Measurements from ENCODE around the gene KRTAP1-1.
A peak's percentile ranks its signal among the peaks of the same experiment; 100 is the strongest.
"Not testable (repeated sequence)": the region's sequence is repeated elsewhere in the genome, so short reads cannot be mapped to it uniquely, and the experiment has no call there.

The KRTAP1-1 gene, protein sequence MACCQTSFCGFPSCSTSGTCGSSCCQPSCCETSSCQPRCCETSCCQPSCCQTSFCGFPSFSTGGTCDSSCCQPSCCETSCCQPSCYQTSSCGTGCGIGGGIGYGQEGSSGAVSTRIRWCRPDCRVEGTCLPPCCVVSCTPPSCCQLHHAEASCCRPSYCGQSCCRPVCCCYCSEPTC

DNA sequence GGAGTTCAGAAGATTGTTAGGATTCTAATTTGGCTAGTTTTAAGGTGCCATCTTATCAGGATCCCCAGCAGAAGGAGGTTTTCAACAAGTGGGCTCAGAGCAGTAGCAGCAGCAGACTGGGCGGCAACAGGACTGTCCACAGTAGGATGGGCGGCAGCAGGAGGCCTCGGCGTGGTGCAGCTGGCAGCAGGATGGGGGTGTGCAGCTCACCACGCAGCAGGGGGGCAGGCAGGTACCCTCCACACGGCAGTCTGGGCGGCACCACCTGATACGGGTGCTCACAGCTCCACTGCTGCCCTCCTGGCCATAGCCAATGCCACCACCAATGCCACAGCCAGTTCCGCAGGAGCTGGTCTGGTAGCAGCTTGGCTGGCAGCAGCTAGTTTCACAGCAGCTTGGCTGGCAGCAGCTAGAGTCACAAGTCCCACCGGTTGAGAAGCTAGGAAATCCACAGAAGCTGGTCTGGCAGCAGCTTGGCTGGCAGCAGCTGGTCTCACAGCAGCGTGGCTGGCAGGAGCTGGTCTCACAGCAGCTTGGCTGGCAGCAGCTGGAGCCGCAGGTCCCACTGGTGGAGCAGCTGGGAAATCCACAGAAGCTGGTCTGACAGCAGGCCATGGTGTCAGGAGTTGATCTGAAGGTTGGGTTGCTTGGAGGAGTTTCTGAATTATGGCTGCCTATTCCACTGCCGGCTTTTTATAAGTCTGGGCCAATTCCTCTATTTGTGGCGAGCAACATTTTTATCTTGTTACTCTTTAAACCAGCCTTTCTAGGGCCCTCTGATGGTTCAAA lies at the start of gene KRTAP1-1:
TSS of gene KRTAP1-1 (minus strand) at position 668 of the 789 bp plus-strand sequence. CDS start at position 615, 53 bp downstream.
- DNase-seq, result peak; percentile 23

DNA sequence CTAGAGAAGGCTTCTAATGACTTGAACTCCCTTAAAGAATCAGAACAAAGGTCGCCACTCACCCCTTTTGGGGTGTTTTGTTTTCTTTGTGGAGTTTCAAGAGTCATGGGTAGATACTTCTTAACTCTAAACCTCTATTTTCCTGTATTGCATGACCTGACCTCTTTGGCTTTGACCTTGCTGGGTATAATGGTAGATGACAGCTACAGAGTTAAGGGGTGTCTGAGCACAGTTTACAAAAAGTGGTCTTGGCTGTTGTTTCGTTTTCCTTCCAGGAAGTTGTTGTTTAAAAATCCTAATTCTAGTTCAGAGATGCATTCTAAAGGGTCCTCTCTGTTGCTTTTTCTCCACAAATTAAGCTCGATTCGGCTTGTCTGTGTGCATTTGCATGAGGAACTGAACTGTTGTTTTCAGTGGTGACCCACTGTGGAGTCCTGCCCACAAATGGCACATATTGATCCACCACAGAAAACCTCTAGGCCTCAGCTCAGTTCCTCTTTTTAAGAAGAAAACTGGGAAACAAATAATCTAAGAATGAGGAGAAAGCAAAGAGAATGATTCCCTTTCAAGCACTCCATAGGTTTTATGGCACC lies 47.6 kb upstream of the KRTAP1-1 start:
- not testable (repeated sequence) for DNase-seq

DNA sequence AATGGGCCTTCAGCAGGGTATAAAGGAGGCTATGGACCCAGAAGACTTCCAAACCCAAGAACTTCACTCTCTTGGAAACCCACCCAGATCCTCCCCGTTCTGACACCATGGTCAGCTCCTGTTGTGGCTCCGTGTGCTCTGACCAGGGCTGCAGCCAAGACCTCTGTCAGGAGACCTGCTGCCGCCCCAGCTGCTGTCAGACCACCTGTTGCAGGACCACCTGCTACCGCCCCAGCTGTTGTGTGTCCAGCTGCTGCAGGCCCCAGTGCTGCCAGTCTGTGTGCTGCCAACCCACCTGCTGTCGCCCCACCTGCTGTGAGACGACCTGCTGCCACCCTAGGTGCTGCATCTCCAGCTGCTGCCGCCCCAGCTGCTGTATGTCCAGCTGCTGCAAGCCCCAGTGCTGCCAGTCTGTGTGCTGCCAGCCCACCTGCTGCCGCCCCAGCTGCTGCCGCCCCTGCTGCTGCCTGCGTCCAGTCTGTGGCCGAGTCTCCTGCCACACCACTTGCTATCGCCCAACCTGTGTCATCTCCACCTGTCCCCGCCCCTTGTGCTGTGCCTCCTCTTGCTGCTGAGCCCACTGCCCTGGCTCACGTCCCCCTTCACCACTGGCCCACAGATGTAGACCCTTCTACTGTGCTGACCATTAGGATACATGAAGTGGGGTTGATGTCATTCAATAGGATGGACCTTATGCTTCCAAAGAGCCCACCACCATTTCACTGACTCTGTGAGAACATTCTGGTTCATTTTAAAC lies 43.0 kb upstream of the KRTAP1-1 start, which contains the start of gene KRTAP4-7:
TSS of gene KRTAP4-7 (plus strand) at position 51 of the 757 bp plus-strand sequence. CDS start at position 108, 57 bp downstream.
- DNase-seq, result not testable (repeated sequence)

DNA sequence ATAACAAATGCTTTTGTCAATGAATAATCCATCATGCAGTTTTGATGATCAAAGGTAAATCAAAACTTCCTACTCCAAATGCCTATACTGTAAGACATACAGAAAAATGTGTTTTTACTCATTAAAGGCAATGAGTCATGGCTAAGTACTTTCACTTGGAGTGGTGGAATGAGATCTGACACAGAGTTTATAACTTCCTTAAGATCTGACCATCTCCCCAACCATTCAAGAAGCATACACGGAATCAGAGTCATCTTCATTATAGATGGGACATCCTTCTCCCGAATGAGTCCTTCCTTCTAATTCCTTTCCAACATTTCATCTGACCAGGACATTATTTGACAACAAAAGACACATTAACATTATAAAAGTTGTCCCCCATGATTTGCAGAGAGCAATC lies 42.2 kb upstream of the KRTAP1-1 start:
- not testable (repeated sequence) for DNase-seq

DNA sequence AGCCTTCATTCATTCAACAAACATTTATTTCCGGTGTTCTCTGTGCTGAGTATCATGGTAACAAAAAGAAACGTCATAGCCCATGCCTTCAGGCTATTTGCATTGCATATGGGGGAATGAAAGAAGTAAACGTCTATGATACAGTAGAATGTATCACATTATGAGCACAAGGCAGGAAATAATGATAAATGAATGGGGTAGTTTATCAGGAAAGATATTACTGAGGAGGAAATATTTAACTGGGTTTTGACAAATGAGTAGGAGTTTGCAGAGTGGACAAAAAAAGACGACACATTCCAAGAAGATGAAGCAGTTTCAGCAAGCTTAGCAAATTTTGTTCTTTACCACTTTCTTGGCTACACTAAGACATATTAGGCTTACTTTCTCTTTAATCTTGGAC lies 41.4 kb upstream of the KRTAP1-1 start:
- DNase-seq, result no peak

DNA sequence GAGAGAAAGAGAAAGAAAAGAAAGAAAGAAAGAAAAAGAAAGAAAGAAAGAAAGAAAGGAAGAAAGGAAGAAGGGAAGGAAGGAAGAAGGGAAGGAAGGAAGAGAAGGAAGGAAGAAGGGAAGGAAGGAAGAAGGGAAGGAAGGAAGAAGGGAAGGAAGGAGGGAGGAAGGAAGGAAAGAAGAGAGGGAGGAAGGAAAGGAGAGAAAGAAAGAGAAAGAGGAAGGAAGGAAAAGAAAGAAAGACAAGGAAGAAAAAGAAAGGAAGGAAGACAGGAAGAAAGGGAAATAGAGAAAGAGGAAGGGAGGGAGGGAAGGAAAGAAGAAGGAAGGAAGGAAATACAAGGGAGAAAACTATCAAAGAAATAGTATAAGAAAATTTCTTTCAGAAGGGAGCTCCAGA lies 35.5 kb upstream of the KRTAP1-1 start:
- DNase-seq, result no peak

DNA sequence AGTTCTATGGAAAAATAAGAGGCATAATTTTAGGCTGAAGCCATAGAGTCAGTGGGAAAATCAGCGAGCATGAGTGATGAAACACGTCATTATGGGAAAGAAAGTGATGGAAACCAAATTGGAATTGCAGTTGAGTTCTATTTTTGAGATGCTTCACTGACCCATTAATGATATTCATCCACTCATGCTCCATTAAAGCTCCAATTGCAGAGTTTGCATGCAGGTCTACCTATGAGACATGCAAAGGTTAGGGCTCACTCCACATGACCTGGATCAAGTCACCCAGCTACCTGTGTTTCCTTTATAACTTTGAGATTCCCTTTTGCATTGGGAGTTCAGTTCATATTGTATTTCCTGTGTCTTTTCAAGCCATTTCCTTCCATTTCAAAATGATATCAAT lies 32.4 kb upstream of the KRTAP1-1 start:
- DNase-seq, result no peak

DNA sequence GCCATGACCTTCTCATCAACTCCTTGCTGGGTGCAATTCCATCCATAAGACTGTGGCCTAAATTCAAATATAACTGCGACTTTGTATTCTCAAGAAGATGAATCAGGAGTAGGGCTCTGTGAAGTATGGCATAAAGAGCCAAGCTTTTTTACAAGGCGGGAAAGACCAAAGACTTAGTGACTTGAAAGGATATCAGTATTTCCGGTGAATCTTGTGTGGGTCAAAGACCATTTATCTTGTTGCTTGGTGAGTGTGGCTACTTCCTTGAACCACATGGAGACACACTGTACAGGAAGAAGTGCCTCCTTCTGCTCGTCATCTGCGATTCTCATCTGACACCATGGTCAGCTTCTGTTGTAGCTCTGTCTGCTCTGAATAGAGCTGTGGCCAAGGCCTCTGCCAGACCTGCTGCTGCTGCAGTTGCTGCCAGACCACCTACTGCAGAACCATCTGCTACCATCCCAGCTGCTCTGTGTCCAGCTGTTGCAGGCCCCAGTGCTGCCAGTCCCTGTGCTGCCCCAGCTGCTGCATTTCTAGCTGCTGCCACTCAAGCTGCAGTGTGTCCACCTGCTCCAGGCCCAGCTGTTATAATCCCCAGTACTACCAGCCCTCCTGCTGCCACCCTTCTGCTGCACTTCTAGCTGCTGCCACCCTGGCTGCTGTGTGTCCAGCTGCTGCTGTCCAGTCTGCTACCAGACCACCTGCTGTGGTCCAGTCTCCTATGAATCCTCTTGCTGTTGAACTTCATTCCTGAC lies 30.5 kb upstream of the KRTAP1-1 start:
- no peak for DNase-seq

DNA sequence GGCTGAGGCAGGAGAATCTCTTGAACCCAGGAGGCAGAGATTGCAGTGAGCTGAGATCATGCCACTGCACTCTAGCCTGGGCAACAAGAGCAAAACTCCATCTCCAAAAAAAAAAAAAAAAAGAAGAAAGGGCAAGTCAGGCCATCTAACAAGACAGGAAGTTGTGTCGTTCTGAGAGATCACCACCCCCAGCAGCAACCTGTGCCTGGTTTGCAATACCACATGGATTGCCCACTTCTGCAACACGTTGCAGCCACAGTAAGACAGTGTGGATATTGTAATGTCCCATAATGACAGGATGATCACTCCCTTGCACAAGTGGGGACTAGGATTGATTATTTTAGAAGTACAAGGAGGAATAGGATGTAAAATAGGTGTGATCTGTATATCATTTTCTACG lies 27.8 kb upstream of the KRTAP1-1 start:
- DNase-seq, result no peak

DNA sequence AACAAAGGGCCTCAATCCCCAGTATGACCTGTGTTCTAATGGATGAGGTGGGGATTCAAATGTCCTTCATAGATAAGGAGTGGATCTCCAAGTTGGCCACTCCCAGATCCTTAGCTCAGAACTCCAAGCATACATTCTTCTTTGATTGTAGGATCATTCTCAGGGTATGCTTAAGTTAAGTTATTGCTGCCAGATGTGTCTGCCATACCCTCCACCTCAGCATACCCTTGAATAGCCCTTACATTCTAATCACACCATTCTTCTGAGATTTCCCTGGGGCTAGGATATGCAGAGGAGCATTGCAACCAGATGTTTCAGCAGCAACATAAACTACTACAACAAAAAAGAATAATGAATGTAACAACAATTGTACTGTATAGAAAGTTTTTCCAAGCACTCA lies 26.0 kb upstream of the KRTAP1-1 start:
- DNase-seq, result no peak

DNA sequence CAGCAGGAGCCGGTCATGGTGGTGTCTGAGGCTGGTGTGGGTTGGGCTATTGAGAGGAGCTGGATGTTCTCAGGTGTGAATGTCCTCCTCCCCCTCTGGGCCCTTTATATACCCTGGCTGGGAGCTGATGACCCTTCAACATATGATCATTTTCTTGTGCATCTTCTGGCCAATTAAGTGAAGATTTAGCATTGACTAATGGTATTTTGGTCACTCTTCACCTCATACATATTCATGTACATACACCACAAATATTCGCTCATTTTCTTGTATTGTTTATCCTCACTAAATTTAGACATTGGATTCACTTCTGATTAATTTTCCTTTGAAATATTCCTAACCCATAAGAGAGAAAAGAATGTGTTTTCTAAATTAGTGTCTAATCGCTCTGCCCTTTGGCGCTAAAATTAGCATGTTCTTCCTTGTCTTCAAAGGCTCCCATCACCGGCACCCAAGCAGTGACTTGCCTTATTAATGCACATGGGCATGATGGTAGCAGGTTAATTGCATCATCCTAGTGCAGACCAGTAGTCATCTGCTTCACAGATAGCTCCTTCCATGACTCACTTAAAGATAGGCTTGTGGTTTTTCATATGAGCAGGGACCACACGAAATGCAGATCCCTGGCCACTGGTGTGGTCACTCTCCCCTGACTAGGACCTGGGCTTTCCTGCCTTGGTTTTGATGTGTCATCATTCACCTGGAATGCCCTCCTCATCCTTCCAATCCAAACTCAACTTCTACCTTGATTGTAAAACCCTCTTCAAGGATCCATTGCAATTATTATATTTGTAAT lies 24.8 kb upstream of the KRTAP1-1 start, which contains the start of gene KRTAP2-4:
TSS of gene KRTAP2-4 (minus strand) at position 51 of the 796 bp plus-strand sequence. CDS start at position 17, 34 bp downstream.
- no peak for DNase-seq

DNA sequence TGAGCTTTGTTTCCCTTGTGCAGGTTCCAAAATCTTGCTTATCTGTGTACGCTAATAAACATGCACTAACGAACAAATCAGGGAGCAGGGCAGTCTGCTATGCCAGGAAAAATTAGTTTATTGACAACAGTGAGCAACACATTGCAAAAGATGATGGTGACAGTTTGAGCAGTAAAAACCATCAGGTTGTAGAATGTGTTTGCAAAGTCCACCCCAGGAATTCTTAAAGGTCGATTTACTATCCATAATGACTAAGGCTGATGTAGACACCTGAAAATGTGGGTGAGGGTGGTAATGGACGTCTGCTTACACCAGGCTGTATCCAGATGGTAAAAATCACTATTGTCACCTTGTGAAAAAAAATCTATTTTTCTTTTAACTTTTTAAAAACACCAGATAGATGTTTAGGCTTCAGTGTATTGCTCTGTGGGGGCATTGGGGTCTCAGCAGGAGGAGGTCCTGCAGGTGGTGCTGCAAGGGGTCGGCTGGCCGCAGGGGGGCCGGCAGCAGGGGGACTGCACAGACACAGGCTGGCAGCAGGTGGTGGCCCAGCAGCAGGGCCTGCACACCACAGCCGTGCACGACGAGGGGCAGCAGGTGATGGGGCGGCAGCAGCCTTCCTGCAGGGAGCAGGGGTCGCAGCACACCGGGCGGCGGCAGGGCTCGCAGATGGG lies 23.9 kb upstream of the KRTAP1-1 start:
- DNase-seq, result not testable (repeated sequence)

DNA sequence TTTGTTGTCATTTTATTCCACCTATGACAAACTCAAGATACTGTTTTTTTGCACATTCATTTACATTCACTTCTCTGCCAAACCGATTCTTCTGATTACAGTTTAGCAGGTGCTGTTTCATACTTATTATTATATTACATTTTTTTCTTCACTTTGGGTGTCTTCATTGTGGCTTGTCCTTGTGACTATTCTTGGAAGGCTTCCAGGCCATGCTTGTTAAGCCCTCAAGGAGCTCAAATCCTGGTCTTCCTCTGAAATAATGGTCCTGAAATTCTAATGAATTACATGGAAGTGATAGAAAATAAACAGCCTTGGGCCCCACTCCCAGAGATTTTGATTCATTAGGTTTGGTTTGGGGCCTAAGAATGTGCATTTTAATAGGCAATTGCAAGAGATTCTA lies 23.1 kb upstream of the KRTAP1-1 start:
- DNase-seq, result no peak

DNA sequence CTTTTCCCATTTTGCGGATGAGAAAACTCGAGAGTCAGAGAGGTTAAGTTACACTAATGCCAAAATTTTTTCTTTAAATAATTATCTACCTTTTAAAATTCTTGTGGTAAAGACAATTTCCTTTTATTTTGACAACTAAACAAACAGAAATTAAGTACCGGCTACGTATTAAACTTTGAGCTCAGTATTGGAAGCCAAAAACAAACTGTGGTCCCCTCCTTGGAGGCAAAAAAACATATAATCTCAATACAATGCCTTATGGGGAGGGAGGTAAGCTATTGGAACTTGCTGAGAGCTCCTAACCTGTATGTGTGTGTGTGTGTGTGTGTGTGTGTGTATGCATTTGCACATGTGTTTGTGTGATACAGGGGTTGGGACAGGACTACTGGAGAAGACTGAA lies 22.2 kb upstream of the KRTAP1-1 start:
- no peak for DNase-seq

DNA sequence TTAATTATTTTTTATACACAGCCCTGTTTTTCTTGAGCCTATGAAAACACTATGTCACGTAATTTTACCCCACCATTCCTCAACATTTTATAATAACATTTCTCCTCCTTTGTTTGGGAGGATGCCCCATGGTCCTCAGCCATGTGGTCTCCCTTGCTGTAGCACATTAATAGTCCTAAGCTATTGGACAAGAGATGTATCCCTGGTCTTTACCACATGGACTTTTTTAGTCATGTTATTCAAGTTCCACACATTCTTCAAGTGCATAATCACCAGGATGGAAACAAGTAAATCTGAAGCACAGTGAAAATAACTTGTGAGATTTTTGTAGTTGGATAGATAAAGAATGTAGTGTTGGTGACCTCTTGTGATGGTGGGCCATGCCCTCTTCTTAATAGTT lies 20.7 kb upstream of the KRTAP1-1 start:
- no peak for DNase-seq

DNA sequence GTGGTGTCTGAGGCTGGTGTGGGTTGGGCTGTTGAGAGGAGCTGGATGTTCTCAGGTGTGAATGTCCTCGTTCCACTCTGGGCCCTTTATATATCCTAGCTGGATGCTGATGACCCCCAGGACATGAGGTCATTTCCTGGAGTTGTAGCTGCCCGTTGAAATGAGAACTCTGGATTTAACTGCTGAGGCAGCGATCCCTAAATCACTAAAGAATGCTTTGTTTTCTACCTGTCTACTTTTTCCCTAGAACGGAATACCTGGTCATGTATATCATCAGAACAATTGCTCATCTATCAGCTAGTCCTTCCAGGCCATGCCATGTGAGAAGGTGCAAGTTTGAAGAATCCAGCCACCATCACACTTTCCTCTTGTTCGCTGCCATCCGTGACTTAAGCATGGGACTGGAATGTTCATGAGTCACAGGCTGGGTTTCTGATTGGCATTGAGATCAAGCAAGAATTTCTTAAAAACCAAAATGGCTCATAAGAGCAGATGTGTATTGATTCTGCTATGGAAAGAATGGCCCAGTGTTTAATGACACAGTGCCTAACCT lies 18.9 kb upstream of the KRTAP1-1 start, which contains the start of gene KRTAP2-3:
TSS of gene KRTAP2-3 (minus strand) at position 63 of the 553 bp plus-strand sequence. CDS start 64 bp downstream, outside the sequence.
- no peak for DNase-seq

DNA sequence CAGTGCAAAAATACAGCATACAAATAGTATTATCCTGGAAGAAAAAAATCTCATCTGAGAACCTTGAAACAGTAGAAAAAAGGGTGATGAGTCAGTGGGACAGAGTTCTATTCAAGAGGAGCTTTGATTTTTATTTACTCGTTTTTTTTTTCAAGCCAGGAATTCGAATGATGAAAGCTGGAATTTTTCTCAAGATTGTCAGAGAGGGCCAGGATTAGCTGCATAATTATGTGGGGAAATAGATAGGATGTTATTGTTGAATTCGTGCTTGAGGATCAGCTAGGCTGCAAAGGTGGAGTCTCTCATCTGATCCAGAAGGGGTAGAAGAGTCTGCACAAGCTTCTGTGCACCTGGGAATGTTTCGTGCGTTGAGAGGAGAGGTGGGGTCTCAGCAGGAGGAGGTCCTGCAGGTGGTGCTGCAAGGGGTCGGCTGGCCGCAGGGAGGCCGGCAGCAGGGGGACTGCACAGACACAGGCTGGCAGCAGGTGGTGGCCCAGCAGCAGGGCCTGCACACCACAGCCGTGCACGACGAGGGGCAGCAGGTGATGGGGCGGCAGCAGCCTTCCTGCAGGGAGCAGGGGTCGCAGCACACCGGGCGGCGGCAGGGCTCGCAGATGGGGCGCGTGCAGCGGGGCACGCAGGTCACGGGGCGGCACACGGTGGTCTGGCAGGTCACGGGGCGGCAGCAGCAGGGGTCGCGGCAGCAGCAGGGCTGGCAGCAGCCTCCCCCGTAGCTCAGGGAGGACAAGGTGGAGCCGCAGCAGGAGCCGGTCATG lies 18.2 kb upstream of the KRTAP1-1 start:
- not testable (repeated sequence) for DNase-seq

DNA sequence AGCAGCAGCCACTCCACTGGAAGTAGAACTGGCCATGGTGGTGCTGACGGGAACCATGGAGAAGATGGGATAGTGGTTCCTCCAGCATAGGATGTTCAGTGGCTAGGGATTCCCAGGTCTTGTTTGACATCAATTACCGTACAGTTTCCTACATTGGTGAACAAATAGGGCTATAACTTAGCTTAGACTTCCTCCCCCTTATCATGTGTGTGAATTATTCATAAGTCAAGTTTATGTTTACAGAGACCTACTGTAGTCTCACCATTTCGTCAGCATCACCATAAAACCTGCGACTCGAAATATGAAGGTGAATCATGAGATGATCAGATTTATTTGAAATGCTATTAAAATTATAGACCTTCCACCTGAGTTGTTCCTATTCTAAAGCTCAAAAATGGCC lies 17.5 kb upstream of the KRTAP1-1 start:
- no peak for DNase-seq

DNA sequence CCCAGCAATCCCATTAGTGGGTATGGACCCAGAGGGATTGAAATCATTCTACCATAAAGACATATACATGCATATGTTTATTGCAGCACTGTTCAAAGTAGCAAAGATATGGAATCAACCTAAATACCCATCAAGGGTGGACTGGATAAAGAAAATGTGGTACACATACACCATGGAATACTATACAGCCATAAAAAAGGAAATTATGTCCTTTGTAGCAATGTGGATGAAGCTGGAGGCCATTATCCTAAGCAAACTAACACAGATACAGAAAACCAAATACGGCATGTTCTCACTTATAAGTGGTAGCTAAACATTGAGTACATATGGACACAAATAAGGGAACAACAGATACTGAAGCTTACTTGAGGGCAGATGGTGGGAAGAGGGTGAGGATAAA lies 16.3 kb upstream of the KRTAP1-1 start:
- DNase-seq, result no peak

DNA sequence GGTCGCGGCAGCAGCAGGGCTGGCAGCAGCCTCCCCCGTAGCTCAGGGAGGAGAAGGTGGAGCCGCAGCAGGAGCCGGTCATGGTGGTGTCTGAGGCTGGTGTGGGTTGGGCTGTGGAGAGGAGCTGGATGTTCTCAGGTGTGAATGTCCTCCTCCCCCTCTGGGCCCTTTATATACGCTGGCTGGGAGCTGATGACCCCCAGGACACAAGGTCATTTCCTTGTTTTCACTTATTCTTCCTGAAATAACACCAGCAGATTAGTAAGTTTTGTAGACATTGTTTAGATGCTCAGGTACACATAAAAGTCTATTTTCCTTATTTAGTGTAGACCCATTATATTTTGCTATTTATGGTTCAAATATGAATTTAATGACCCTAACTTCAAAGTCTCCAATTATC lies 13.9 kb upstream of the KRTAP1-1 start, which contains the start of gene KRTAP2-2:
TSS of gene KRTAP2-2 (minus strand) at position 101 of the 400 bp plus-strand sequence. CDS start at position 82, 19 bp downstream.
- not testable (repeated sequence) for DNase-seq

All from NCI-H2029 treated with DMSO at 0.1 percent for 48 hours (cell line).